Liver (tissue), 9 donors: ENCODE measurements around the gene COL23A1. TPM values are rescaled to one million over a fixed set of nuclear protein-coding genes. Genes with fewer than 3 reads are reported as not detected.
A peak's percentile ranks its signal among the peaks of the same experiment; 100 is the strongest.

Experiments
- DNase-seq: peaks from one replicate; pipeline ENCODE4 v3.0.0-alpha.2; 2017; ENCODE audit warnings: low spot score
- H3K27ac ChIP-seq, 2 donors: one replicate each; pipeline ENCODE4 v1.7.0; 2013; ENCODE audit warnings: inconsistent platforms in 2 of 2, low read length in 2 of 2, control low read depth in 1 of 2, low read depth in 1 of 2, mild to moderate bottlenecking in 1 of 2
- H3K27me3 ChIP-seq, 4 donors: one replicate each; pipeline versions ENCODE4 v1.6.1 to v1.7.0; 2013; ENCODE audit warnings: low read length in 3 of 4, inconsistent platforms in 1 of 4, mild to moderate bottlenecking in 1 of 4, moderate library complexity in 1 of 4; ENCODE audit not compliant: control insufficient read depth in 4 of 4, insufficient read depth in 4 of 4
- H3K36me3 ChIP-seq, 4 donors: one replicate each; pipeline versions ENCODE4 v1.6.1 to v1.7.0; 2013; ENCODE audit warnings: low read length in 3 of 4, mild to moderate bottlenecking in 3 of 4, low read depth in 1 of 4, moderate library complexity in 1 of 4; ENCODE audit not compliant: control insufficient read depth in 4 of 4, insufficient read depth in 3 of 4
- H3K4me1 ChIP-seq, 4 donors: one replicate each; pipeline versions ENCODE4 v1.6.1 to v1.7.0; 2013; ENCODE audit warnings: low read length in 3 of 4, mild to moderate bottlenecking in 3 of 4, moderate library complexity in 1 of 4; ENCODE audit not compliant: control insufficient read depth in 4 of 4, insufficient read depth in 4 of 4
- H3K4me3 ChIP-seq, 3 donors: one replicate each; pipeline versions ENCODE4 v1.6.1 to v1.7.0; 2013; ENCODE audit warnings: low read length in 3 of 3, control low read depth in 1 of 3, low read depth in 1 of 3, mild to moderate bottlenecking in 1 of 3
- H3K9ac ChIP-seq, 2 donors: one replicate each; pipeline ENCODE4 v1.7.0; 2013; ENCODE audit warnings: low read length in 2 of 2, mild to moderate bottlenecking in 2 of 2, moderate library complexity in 2 of 2, control low read depth in 1 of 2, low read depth in 1 of 2
- H3K9me3 ChIP-seq, 4 donors: one replicate each; pipeline versions ENCODE4 v1.6.1 to v1.7.0; 2013; ENCODE audit warnings: low read length in 3 of 4; ENCODE audit not compliant: control insufficient read depth in 4 of 4
- CTCF ChIP-seq: fragments of 150-350 bp; IDR thresholded peaks from 2 replicates; pipeline ENCODE4 v1.5.1; 2017; ENCODE audit warnings: improper control_type of control experiment, low read depth, low read length; ENCODE audit not compliant: missing input control
- EGR1 ChIP-seq, 2 donors: IDR thresholded peaks; 2 replicates each; pipeline ENCODE4 v1.6.1; 2016 to 2018; ENCODE audit warnings: antibody characterized with exemption in 2 of 2, low read depth in 2 of 2
- FOXA1 ChIP-seq: IDR thresholded peaks from 2 replicates; pipeline ENCODE4 v1.6.1; 2016; ENCODE audit warnings: antibody characterized with exemption
- FOXA2 ChIP-seq: IDR thresholded peaks from 2 replicates; pipeline ENCODE4 v1.6.1; 2016; ENCODE audit warnings: antibody characterized with exemption
- GABPA ChIP-seq, 2 donors: IDR thresholded peaks in 1 of 2; conservative IDR thresholded peaks in 1 of 2; 2 replicates each; pipeline ENCODE4 v1.6.1; 2016; ENCODE audit warnings: antibody characterized with exemption in 2 of 2, mild to moderate bottlenecking in 1 of 2, moderate library complexity in 1 of 2
- HNF4A ChIP-seq, 2 donors: conservative IDR thresholded peaks; 2 replicates each; pipeline ENCODE4 v1.6.1; 2016; ENCODE audit warnings: antibody characterized with exemption in 2 of 2, mild to moderate bottlenecking in 2 of 2
- HNF4G ChIP-seq: IDR thresholded peaks from 2 replicates; pipeline ENCODE4 v1.6.1; 2016; ENCODE audit warnings: antibody characterized with exemption
- JUND ChIP-seq, 2 donors: IDR thresholded peaks; 2 replicates each; pipeline ENCODE4 v1.6.1; 2016; ENCODE audit warnings: antibody characterized with exemption in 2 of 2
- MAX ChIP-seq: IDR thresholded peaks from 2 replicates; pipeline ENCODE4 v1.6.1; 2016; ENCODE audit warnings: antibody characterized with exemption
- NR2F2 ChIP-seq: IDR thresholded peaks from 2 replicates; pipeline ENCODE4 v1.6.1; 2016; ENCODE audit warnings: antibody characterized with exemption
- RAD21 ChIP-seq, 2 donors: IDR thresholded peaks; 2 replicates each; pipeline ENCODE4 v1.6.1; 2016; ENCODE audit warnings: antibody characterized with exemption in 2 of 2, mild to moderate bottlenecking in 2 of 2
- REST ChIP-seq: IDR thresholded peaks from 2 replicates; pipeline ENCODE4 v1.6.1; 2016; ENCODE audit warnings: antibody characterized with exemption, mild to moderate bottlenecking
- RXRA ChIP-seq, 2 donors: IDR thresholded peaks; 2 replicates each; pipeline ENCODE4 v1.6.1; 2017 to 2018; ENCODE audit warnings: antibody characterized with exemption in 2 of 2, mild to moderate bottlenecking in 1 of 2
- TAF1 ChIP-seq: conservative IDR thresholded peaks from 2 replicates; pipeline ENCODE4 v1.6.1; 2016; ENCODE audit warnings: antibody characterized with exemption, mild to moderate bottlenecking
- YY1 ChIP-seq: IDR thresholded peaks from 2 replicates; pipeline ENCODE4 v1.6.1; 2016; ENCODE audit warnings: antibody characterized with exemption, mild to moderate bottlenecking
- WGBS: extraction: QIAGEN DNeasy Blood & Tissue Kit; methylation state at CpG from one replicate; pipeline ENCODE4 v1.1.7; 2013; 5-methylcytosine and 5-hydroxymethylcytosine counted together
- polyA plus RNA-seq, 2 donors: library from polyadenylated mRNA; stranded (reverse) in 1 of 2; unstranded in 1 of 2; fragments of 200-250 nt in 1 of 2; fragments of >200 nt in 1 of 2; fragmentation: Nextera tagmentation in 1 of 2; extraction: Ambion mirVana in 1 of 2; gene quantifications; one replicate each; pipeline versions ENCODE4 v1.2.1 to v1.2.3, GENCODE V29; 2013 to 2015
- total RNA-seq, 2 donors: library from RNA; depleted of rRNA; stranded (reverse); fragments of >200 nt; gene quantifications; one replicate each; pipeline ENCODE4 v1.2.3, GENCODE V29; 2014
- TF ChIP-seq, protein P1 (sequence below): IDR thresholded peaks from 2 replicates; pipeline ENCODE4 v1.6.1; 2016; ENCODE audit warnings: antibody characterized with exemption
- TF ChIP-seq, protein P2 (sequence below): IDR thresholded peaks from 2 replicates; pipeline ENCODE4 v1.6.1; 2016; ENCODE audit warnings: antibody characterized with exemption
- donor health status: healthy.
- donor health status: healthy.
- donor health status: healthy.
- donor health status: healthy.
- donor health status: healthy.

The COL23A1 gene
- total and polyA plus RNA-seq, 4 donors = 0.08 to 1.4 (median 0.27) TPM

- no peak overlapping the region for H3K27ac ChIP-seq
- H3K36me3 ChIP-seq = no peaks in the 10 kb centered on the region
- 91% methylated on average over 14 of the region's 14 CpGs for WGBS
- no peaks in the 10 kb centered on the region for H3K4me1 ChIP-seq
- no peak overlapping the region for H3K4me3 ChIP-seq
- no peak for DNase-seq
- TF ChIP-seq FOXA2 = no peak
- TF ChIP-seq GABPA (IDR thresholded peaks at IDR 0.05 in 1 of 2, conservative IDR thresholded peaks at IDR 0.05 in 1 of 2) = no peak
- no peak for TF ChIP-seq EGR1 (IDR thresholded peaks at IDR 0.05; ENCODE audit: low read depth in 2 of 2)
- TF ChIP-seq, protein P1, sequence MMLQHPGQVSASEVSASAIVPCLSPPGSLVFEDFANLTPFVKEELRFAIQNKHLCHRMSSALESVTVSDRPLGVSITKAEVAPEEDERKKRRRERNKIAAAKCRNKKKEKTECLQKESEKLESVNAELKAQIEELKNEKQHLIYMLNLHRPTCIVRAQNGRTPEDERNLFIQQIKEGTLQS = no peak
- no peak for TF ChIP-seq CTCF
- TF ChIP-seq, protein P2, sequence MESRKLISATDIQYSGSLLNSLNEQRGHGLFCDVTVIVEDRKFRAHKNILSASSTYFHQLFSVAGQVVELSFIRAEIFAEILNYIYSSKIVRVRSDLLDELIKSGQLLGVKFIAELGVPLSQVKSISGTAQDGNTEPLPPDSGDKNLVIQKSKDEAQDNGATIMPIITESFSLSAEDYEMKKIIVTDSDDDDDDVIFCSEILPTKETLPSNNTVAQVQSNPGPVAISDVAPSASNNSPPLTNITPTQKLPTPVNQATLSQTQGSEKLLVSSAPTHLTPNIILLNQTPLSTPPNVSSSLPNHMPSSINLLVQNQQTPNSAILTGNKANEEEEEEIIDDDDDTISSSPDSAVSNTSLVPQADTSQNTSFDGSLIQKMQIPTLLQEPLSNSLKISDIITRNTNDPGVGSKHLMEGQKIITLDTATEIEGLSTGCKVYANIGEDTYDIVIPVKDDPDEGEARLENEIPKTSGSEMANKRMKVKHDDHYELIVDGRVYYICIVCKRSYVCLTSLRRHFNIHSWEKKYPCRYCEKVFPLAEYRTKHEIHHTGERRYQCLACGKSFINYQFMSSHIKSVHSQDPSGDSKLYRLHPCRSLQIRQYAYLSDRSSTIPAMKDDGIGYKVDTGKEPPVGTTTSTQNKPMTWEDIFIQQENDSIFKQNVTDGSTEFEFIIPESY = no peak
- TF ChIP-seq NR2F2 = no peak
- no peak for TF ChIP-seq HNF4A (conservative IDR thresholded peaks at IDR 0.05)
- H3K9me3 ChIP-seq = no peaks in the 10 kb centered on the region
- no peaks in the 10 kb centered on the region for H3K27me3 ChIP-seq
- H3K9ac ChIP-seq = no peak overlapping the region
These were observed 166.8 kb downstream of the COL23A1 start for GRCh38 chr5:178423431-178423830.

DNA sequence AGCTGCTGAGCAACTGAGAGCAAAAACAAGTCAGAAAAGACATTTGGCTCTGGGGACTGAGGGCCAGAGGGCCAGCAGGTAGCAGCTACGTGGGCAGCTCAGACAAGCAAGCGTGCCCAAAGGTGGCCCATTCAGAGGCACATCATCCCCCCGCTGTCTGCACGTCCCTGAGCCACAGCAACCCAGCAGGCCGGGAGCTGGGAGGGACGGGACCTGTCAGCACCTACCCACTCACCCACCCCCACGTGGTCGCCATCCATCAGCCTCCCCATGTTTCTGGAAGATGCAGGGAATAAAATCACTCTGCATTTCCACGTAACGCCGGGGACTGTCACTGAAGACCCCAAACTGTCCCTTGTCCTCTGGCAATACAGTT is 167.8 kb downstream of the COL23A1 start:
- H3K4me3 ChIP-seq = no peak overlapping the region
- TF ChIP-seq HNF4G (no peak), FOXA2 (no peak), FOXA1 (no peak), JUND (IDR thresholded peaks at IDR 0.05) (no peak), RXRA (IDR thresholded peaks at IDR 0.05) (no peak), TAF1 (no peak), GABPA (IDR thresholded peaks at IDR 0.05 in 1 of 2, conservative IDR thresholded peaks at IDR 0.05 in 1 of 2) (no peak), YY1 (no peak), RAD21 (IDR thresholded peaks at IDR 0.05) (no peak), NR2F2 (no peak), CTCF (no peak), MAX (no peak), HNF4A (conservative IDR thresholded peaks at IDR 0.05) (no peak), REST (no peak)
- TF ChIP-seq, protein P2 = no peak
- TF ChIP-seq, protein P1 = no peak
- no peak overlapping the region for H3K27ac ChIP-seq
- H3K4me1 ChIP-seq = no peaks in the 10 kb centered on the region
- no peaks in the 10 kb centered on the region for H3K9me3 ChIP-seq
- DNase-seq = peak; percentile 24
- 85% methylated on average over 11 of the region's 11 CpGs for WGBS
- no peak overlapping the region for H3K9ac ChIP-seq
- H3K36me3 ChIP-seq = no peaks in the 10 kb centered on the region
- H3K27me3 ChIP-seq = no peaks in the 10 kb centered on the region
